ENCODE measurements around the gene CCDC57.

Gene CCDC57

GRCh38 chr17:82089723-82090548 is 122.7 kb downstream of the CCDC57 start:
- no peak for DNase-seq

- DNase-seq: no peak
Measured at GRCh38 chr17:82088838-82089722, 123.6 kb downstream of the CCDC57 start.

- DNase-seq: no peak
Measured at GRCh38 chr17:82087961-82088837, 124.4 kb downstream of the CCDC57 start.

GRCh38 chr17:82086941-82087906 is 125.4 kb downstream of the CCDC57 start:
- DNase-seq: no peak

- DNase-seq: no peak
Measured at GRCh38 chr17:82085931-82086764, 126.5 kb downstream of the CCDC57 start.

- no peak for DNase-seq
Measured at GRCh38 chr17:82085031-82085861, 127.4 kb downstream of the CCDC57 start.

GRCh38 chr17:82084373-82085030 is 128.1 kb downstream of the CCDC57 start:
- DNase-seq: no peak

GRCh38 chr17:82083533-82084359 is 128.9 kb downstream of the CCDC57 start:
- no peak for DNase-seq

- no peak for DNase-seq
Measured at GRCh38 chr17:82083009-82083408, 129.6 kb downstream of the CCDC57 start.

- no peak for DNase-seq
Measured at GRCh38 chr17:82082456-82082855, 130.2 kb downstream of the CCDC57 start.

- no peak for DNase-seq
Measured at GRCh38 chr17:82081966-82082365, 130.7 kb downstream of the CCDC57 start.

- DNase-seq: no peak
Measured at GRCh38 chr17:82081546-82081945, 131.1 kb downstream of the CCDC57 start.

- no peak for DNase-seq
Measured at GRCh38 chr17:82080789-82081464, 131.7 kb downstream of the CCDC57 start.

GRCh38 chr17:82080048-82080788 is 132.4 kb downstream of the CCDC57 start:
- no peak for DNase-seq

- DNase-seq: no peak
Measured at GRCh38 chr17:82079001-82079677, 133.5 kb downstream of the CCDC57 start.

GRCh38 chr17:82078433-82078832 is 134.2 kb downstream of the CCDC57 start:
- no peak for DNase-seq
